C4-2B (cell line): ENCODE measurements around the gene CFH.

Experiments used
- CTCF ChIP-seq: fragments of 450-650 bp; conservative IDR thresholded peaks from 2 replicates; pipeline ENCODE4 v1.5.1; 2017; ENCODE audit warnings: mild to moderate bottlenecking
- ZFX ChIP-seq: fragments of 450-650 bp; IDR thresholded peaks from 2 replicates; pipeline ENCODE4 v1.6.1; 2017

DNA sequence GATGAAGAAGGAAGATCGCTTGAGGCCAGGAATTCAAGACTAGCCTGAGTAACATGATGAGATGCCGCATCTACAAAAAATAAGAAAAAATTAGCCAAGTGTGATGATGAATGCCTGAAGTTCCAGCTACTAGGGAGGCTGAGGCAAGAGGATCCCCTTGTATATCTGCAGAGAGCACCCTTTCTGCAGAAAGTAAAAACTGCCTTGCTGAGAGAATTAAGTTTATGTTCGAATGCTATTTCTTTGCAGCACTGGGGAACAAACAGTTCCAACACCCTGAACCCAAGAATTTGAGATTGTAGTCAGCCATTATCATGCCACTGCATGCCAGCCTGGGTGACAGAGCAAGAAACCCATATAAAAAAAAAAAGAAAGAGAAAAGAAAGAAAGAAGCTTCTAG lies 23.0 kb upstream of the CFH start:
- TF ChIP-seq CTCF = no peak
- no peak for TF ChIP-seq ZFX
